HUES48 (cell line): ENCODE results near the gene WDFY4.

ENCODE experiments used
- H3K27ac ChIP-seq: one replicate; pipeline ENCODE4 v1.7.0; 2013; ENCODE audit warnings: low read depth, low read length, inconsistent platforms
- H3K27me3 ChIP-seq: 2 replicates; pipeline ENCODE4 v1.6.1; 2013; ENCODE audit warnings: mild to moderate bottlenecking, low read length; ENCODE audit not compliant: control insufficient read depth, insufficient read depth
- H3K36me3 ChIP-seq: 2 replicates; pipeline ENCODE4 v1.6.1; 2013; ENCODE audit warnings: low read length; ENCODE audit not compliant: control insufficient read depth, insufficient read depth
- H3K4me1 ChIP-seq: 2 replicates; pipeline ENCODE4 v1.6.1; 2013; ENCODE audit warnings: mild to moderate bottlenecking, low read length; ENCODE audit not compliant: control insufficient read depth, insufficient read depth
- H3K4me3 ChIP-seq: 2 replicates; pipeline ENCODE4 v1.5.1; 2013; ENCODE audit warnings: mild to moderate bottlenecking, low read depth, low read length
- H3K9ac ChIP-seq: 2 replicates; pipeline ENCODE4 v1.6.1; 2013; ENCODE audit warnings: mild to moderate bottlenecking, low read depth, low read length, moderate library complexity
- H3K9me3 ChIP-seq: 2 replicates; pipeline ENCODE4 v1.6.1; 2013; ENCODE audit warnings: low read length; ENCODE audit not compliant: control insufficient read depth, insufficient read depth

WDFY4 gene

DNA sequence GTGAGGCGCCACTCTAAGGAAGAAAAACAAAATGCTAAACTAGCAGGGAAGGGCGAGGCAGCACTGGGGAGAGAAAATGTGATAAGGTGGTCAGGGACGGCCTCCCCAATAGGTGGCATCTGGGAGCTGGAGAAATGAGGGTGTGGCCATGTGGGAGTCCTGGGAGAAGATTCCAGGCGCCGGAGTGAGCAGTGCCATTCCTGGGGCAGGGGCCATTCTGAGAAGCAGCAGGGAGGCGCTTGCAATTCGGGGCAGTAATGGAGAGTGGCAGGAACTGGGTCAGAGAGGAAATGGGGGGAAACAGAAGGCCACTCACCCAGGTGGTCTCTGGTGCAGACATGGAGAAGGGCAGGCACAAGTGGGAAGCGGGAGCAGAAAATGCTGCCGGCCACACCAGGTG, 316.7 kb downstream of the WDFY4 start:
- no peaks in the 10 kb centered on the region for H3K9me3 ChIP-seq
- no peak overlapping the region for H3K9ac ChIP-seq
- H3K27me3 ChIP-seq = no peaks in the 10 kb centered on the region
- H3K4me3 ChIP-seq = no peak overlapping the region
- no peak overlapping the region for H3K27ac ChIP-seq
- no peaks in the 10 kb centered on the region for H3K4me1 ChIP-seq
- H3K36me3 ChIP-seq = no peaks in the 10 kb centered on the region

DNA sequence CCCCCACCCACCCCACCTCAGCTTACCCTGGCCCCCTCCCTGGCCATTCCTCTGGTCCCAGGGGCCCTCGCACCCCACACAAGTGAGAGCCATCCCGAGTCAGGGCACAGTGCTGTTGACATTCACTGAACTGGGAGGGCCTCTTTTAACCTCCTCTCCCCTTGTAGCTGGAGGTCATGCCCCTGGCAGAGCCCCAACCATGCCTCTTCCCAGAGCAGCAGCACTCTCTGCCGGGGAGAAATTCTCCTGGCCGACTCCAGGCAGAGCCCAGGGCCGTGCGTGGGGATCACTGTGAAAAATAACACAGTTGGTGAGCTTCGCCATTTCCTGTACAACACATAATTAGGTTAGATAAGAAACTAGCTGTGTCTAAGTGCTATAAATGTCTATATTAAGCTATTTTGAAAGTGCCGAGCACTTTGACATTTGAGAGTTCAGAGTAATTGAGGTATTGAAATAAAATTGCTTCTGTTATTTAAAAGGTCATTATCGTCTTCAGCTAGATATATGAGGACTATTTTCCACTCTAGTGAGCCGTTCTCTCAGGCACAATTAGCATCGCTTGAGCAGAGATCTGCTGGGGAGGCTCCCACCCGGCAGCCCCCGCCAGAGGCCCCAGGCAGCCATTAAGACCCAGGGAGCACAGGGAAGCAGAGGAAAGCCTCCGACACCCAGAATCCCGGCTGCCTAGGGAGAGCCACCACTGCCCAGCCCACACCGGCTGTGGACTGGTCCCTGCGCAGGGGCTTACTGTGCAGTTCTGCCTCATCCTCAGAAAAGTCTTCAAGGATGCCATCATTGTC, 317.4 kb downstream of the WDFY4 start:
- Histone ChIP-seq H3K4me1 (no peaks in the 10 kb centered on the region), H3K27me3 (no peaks in the 10 kb centered on the region), H3K27ac (no peak overlapping the region), H3K9me3 (no peaks in the 10 kb centered on the region), H3K9ac (no peak overlapping the region), H3K36me3 (no peaks in the 10 kb centered on the region), H3K4me3 (no peak overlapping the region)

DNA sequence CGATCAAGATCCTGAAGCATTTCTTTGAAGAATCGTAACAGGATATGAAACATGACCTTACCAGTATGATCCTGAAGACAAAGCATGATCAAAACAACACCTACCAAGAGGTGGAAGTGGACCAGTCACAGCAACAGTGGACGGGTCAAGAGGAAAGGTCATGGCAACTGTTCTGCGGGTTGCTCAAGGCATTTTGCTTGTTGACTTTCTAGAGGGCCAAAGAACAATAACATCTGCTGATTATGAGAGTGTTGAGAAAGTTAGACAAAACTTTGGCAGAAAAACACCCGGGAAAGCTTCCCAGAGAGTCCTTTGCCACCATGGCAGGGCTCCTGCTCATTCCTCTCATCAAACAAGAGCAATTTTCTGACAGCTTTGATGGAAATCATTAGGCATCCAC, 320.6 kb downstream of the WDFY4 start:
- no peaks in the 10 kb centered on the region for H3K4me1 ChIP-seq
- no peak overlapping the region for H3K27ac ChIP-seq
- H3K9me3 ChIP-seq = no peaks in the 10 kb centered on the region
- H3K36me3 ChIP-seq = no peaks in the 10 kb centered on the region
- no peak overlapping the region for H3K4me3 ChIP-seq
- no peaks in the 10 kb centered on the region for H3K27me3 ChIP-seq
- no peak overlapping the region for H3K9ac ChIP-seq

DNA sequence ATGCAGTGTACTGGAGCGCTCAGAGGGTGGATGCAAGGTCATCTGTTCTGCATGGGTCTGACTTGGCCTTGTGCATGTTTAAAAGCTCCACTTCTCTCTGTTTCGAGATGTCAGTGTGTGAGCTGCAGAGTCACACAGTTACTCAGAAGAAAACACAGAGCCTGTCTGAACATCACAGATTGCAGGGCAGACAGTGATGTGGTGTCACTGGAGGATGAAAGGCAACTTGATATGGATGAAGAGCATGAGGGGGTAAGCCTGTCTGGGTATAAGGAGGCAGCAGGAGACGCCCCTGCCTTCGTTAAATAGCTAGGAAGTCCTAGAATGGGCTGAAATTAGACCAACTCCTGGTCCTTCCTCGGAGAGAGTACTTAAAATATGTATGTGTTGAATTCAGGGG, 322.5 kb downstream of the WDFY4 start:
- H3K4me3 ChIP-seq = no peak overlapping the region
- H3K36me3 ChIP-seq = no peaks in the 10 kb centered on the region
- no peaks in the 10 kb centered on the region for H3K4me1 ChIP-seq
- no peaks in the 10 kb centered on the region for H3K27me3 ChIP-seq
- no peak overlapping the region for H3K9ac ChIP-seq
- H3K9me3 ChIP-seq = no peaks in the 10 kb centered on the region
- no peak overlapping the region for H3K27ac ChIP-seq

DNA sequence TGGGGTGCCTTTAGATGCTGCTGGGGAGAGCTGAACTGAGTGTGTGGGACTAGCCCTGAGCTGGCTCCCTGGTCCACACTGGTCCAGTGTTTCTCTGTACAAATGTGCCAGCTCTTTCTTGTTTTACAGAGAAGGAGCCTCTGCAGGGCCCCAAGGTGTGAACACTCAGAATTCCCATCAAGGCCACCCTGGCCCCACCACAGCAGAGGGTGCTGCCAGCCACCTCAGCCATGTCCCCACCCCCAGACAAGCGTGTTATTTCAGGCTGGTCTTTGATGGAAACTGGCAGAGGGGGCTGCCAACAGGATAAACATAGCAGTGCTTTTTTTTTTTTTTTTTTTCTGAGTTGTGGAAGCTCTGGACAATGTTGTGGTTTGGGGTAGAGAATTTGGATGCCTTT, 323.4 kb downstream of the WDFY4 start:
- no peaks in the 10 kb centered on the region for H3K9me3 ChIP-seq
- no peaks in the 10 kb centered on the region for H3K4me1 ChIP-seq
- H3K27me3 ChIP-seq = no peaks in the 10 kb centered on the region
- H3K4me3 ChIP-seq = no peak overlapping the region
- no peak overlapping the region for H3K27ac ChIP-seq
- H3K36me3 ChIP-seq = no peaks in the 10 kb centered on the region
- H3K9ac ChIP-seq = no peak overlapping the region

DNA sequence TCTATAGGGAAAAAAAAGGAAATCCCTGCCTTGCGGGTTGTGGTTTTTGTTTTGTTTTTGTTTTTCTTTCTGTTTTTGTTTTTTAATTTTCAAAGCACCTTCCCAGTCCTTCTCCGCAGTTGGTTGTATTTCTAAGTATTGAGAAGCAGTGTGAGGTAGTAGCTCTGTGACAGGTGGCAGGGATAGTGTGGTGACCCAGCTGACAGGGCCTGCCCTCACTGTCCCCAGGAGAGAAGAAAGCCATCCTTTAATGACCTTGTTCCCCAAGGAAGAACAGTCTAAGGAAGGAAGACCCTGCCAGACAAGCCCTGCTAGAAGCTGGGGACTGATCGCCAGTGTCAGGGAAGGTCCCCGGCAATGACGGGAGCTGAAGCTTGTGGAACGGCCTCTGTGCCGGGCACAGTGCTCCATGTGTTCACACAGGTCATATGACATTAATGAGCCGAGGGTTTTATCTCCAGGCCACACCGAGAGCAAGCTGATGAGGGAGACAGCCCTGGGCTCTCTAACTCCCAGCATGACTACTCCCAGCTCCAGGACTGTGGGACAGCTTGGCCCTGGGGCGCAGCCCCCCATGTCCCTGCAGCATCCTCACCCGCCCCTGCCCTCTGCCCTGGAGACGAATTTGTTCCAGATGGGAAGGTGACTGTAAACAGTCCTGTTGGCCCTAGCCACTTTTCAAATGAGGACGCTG, 324.0 kb downstream of the WDFY4 start:
- no peaks in the 10 kb centered on the region for H3K36me3 ChIP-seq
- no peaks in the 10 kb centered on the region for H3K9me3 ChIP-seq
- H3K9ac ChIP-seq = no peak overlapping the region
- no peak overlapping the region for H3K27ac ChIP-seq
- no peaks in the 10 kb centered on the region for H3K4me1 ChIP-seq
- no peak overlapping the region for H3K4me3 ChIP-seq
- H3K27me3 ChIP-seq = no peaks in the 10 kb centered on the region

DNA sequence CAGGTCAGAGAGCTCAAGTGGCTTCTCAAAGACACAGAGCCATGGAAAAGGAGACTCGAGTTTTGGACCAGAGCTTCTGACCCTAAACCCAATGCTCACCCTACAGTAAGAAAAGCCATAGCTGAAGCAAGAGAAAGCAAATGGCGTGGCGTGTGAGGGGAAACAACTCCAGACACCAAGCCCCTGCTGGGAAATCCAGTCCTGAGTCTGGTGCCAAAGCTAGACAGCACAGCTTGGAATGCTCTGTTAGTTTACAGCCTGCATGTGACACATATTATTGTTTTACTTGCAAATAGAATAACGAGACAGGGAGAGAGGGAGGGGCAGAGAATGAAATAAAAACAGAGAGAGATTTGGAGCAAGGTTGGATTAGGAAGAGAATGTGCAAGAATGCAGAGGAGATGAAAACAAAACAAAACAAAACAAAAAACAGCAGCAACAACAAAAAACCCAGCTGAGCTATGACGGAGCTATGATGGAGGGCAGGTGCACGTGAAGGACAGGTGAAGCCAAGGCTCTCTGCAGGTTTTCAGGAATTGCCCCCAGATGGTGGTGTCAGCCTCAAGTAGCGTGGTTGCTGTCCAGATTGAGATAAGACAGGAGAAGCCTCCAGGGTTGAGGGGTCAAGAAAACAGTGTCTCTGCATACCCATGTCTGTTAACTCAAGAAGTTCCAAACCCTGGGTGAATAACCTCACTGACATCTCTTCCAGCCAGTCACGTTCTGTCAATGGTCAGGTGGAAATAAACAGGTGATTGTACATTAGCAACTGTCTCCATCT, 324.7 kb downstream of the WDFY4 start:
- H3K4me3 ChIP-seq = no peak overlapping the region
- no peaks in the 10 kb centered on the region for H3K9me3 ChIP-seq
- no peaks in the 10 kb centered on the region for H3K36me3 ChIP-seq
- H3K27me3 ChIP-seq = no peaks in the 10 kb centered on the region
- no peak overlapping the region for H3K9ac ChIP-seq
- H3K4me1 ChIP-seq = no peaks in the 10 kb centered on the region
- no peak overlapping the region for H3K27ac ChIP-seq

DNA sequence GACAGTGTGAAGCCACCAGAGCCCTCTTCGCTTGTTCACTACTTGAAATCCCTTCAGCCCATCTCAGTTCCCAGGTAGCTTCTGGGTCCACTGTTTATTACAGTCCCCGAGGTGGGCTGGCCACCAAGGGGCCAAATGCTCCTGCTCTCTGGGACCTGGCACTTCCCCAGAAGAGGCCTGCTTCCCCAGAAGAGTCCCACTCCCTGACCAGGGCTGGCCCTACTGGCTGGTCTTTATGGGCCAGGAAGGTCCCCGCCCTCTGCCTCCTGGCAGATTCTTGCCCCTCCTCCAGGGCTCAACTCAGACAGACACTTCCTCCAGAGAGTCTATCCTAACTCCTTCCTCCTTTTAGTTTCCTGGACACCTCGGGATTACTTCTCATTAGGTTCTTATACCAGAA, 325.6 kb downstream of the WDFY4 start:
- Histone ChIP-seq H3K9me3 (no peaks in the 10 kb centered on the region), H3K27ac (no peak overlapping the region), H3K4me1 (no peaks in the 10 kb centered on the region), H3K4me3 (no peak overlapping the region), H3K27me3 (no peaks in the 10 kb centered on the region), H3K36me3 (no peaks in the 10 kb centered on the region), H3K9ac (no peak overlapping the region)

DNA sequence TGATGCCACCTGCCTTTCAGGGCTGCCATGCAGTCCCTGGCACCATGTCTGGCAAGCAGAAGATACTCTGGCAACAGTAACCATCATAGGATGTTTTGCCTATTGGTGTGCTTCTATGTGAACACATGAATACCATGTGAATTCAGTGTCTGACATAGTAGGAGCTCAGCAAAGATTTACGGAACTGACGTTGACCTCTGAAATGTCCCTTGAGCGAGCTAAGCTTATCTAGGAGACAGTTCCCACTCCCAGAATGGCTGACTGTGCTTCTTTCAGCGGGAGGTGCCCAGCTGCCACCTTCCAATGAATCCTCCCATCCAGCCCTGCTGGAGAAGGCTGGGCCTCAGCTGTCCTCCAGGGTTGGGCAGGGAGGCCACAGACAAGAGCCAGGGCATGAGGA, 326.2 kb downstream of the WDFY4 start:
- no peak overlapping the region for H3K9ac ChIP-seq
- H3K4me1 ChIP-seq = no peaks in the 10 kb centered on the region
- H3K36me3 ChIP-seq = no peaks in the 10 kb centered on the region
- H3K27me3 ChIP-seq = no peaks in the 10 kb centered on the region
- no peak overlapping the region for H3K27ac ChIP-seq
- H3K9me3 ChIP-seq = no peaks in the 10 kb centered on the region
- H3K4me3 ChIP-seq = no peak overlapping the region

DNA sequence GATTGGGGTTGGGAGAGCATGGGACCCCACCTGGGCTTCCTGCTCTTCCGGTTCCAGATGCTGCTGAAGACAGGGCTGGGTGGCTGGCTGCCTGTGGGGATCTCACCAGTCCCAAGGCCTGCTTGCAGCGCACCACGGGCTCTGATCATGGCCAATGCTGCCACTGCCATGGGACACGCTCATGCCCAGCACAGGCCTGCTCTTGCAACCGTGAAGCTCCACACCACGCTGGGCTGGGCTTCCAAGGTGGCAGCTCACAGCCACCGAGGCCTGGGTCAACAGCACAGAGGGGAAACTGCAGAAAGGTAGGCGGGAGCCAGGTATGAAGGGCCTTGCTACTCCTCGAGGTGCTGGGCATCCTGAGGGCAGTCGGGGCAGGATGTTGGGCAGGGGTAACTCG, 327.1 kb downstream of the WDFY4 start:
- no peaks in the 10 kb centered on the region for H3K36me3 ChIP-seq
- H3K27ac ChIP-seq = no peak overlapping the region
- no peaks in the 10 kb centered on the region for H3K27me3 ChIP-seq
- no peaks in the 10 kb centered on the region for H3K9me3 ChIP-seq
- H3K4me3 ChIP-seq = no peak overlapping the region
- H3K9ac ChIP-seq = no peak overlapping the region
- H3K4me1 ChIP-seq = no peaks in the 10 kb centered on the region

DNA sequence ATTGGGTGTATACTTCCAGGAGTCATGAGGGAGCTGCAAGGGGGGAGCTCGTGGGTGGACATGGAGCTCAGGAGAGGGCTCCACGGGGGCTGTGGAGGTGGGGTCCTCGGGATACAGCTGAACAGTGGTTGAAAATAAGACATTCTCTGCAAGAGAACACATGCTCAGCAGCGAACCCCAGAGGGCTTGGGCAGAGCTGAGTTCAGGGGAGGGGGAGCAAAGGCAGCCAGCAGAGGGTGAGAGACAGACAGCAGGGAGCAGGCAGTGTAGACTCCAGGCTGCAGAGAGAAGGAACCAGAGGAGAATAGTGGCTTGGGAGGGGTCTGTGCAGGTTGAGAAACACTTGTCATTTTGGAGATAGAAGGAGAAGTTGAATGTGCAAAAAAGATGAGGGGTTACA, 327.9 kb downstream of the WDFY4 start:
- H3K9me3 ChIP-seq = no peaks in the 10 kb centered on the region
- H3K4me3 ChIP-seq = no peak overlapping the region
- H3K9ac ChIP-seq = no peak overlapping the region
- H3K27me3 ChIP-seq = no peaks in the 10 kb centered on the region
- H3K27ac ChIP-seq = no peak overlapping the region
- H3K36me3 ChIP-seq = no peaks in the 10 kb centered on the region
- no peaks in the 10 kb centered on the region for H3K4me1 ChIP-seq
